A172 (cell line): Measurements from ENCODE around the gene TPCN1. TPM values are rescaled to one million over a fixed set of nuclear protein-coding genes. Genes with fewer than 3 reads are reported as not detected.

Experiments used
- DNase-seq: peaks from one replicate; pipeline ENCODE4 v3.0.0-alpha.2; 2015; ENCODE audit warnings: low spot score
- total RNA-seq: library from RNA; depleted of rRNA; stranded (reverse); fragments of >200 nt; shearing (Covaris generic); gene quantifications from 2 replicates; pipeline ENCODE4 v1.2.3, GENCODE V29; 2014

The TPCN1 gene
- total RNA-seq, 1 experiment from 2014 or later = 13.3 TPM

DNA sequence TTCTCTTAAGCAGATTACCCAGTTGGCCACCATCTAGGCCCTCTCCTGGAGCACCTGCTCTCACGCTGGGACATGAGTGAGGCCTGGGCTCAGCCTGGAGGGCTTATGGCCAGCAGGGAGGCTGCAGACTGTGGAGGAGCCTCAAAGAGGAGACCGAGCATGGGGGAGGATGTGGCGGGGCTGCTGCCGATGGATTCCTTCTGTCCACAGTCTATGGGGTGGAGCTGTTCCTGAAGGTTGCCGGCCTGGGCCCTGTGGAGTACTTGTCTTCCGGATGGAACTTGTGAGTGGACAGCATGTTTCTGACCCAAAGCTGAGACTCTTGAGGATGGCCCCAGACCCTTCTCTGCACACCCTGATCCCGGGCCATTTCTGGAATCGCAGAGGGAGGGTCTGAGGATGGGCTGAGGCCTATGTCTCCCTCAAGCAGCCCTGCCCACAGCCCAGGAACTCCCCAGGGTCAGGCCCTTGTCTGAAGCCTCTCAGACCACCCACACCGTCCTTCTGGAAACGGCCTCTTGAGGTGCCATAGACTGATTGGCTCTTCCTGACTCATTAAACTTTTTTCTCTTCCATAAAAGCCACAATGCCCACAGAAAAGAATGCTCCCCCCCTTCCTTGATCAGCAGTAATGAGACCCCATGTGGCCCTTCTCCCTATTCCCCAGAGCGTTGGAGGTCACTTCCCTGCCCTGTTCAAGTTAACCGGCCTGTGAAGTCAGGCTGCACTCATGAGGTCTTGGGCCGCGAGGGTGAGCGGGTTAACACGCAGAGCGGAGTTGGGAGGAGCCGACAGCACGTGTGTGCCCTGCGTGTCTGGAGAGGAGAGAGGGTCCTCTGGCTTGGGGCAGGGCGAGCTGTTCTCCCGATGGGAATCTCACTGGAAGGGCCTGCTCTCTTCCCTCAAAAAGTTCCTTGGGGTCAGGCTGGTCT lies 64.7 kb downstream of the TPCN1 start:
- DNase-seq = no peak

DNA sequence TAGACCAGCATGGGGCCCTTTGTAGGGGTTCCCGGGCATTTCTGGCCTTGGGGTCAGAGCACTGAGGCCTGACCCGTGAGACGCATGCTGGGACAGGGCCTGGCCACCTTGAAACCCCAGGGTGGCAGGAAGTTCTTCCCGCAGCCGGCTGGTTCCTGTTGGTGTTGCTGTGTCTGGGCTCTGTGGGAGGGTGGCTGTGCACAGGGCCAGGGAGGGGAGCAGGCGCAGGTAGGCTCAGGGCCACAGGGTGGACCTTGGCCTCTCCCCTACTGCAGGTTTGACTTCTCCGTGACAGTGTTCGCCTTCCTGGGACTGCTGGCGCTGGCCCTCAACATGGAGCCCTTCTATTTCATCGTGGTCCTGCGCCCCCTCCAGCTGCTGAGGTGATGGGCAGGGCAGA lies 65.4 kb downstream of the TPCN1 start:
- no peak for DNase-seq

DNA sequence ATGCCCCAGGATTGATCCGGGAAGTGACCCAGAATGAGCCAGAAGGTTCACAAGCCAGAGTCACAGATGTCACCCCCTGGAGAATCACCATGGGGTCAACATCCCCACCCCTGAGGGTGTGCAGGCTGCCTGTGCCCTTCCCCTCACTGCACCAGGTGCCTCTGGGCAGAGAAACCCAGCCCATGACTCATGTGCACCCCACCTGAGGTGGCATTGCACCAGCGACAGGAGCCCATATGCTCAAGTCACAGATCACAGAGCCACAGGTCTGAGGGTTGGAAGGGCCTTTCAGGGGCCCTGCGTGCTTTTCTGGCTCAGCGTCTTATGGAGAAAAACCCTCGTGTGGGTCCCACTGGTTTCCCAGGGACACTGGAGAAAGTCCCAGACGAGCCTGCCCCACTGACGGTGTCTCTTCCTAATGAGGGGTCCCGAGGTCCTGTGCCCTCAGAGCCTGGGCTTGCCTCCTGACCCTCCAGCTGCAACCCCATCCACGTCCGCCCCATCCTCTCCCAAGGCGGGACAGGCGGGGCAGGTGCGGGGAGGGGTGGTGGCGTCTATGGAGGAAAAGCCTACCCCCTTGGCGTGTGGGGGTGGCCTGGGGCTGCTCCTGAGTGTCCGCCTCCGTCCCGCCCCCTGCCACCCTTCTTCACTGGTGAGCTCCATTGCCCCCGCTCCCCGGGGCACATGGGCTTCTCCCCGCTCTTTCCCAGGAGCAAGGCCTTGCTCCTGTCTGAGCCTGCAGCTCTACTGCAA lies 66.1 kb downstream of the TPCN1 start:
- DNase-seq = no peak

DNA sequence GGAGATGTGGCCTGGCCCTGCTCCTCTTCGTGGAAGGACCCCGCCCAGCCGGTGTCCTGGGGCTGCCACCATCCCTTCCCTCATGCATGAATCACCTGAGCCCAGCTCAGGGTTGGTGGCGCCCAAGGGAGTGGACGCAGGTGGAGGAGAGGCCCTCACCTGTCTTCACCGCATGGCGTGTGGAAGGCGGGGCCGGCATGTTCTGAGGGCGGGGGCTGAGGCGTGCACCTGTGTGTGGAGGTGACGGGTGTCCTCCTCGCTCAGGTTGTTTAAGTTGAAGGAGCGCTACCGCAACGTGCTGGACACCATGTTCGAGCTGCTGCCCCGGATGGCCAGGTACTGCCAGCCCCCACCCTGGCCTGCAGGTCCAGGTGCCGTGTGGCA lies 66.6 kb downstream of the TPCN1 start:
- DNase-seq = no peak

GRCh38 chr12:113289361-113289760 lies 68.1 kb downstream of the TPCN1 start:
- no peak for DNase-seq

DNA sequence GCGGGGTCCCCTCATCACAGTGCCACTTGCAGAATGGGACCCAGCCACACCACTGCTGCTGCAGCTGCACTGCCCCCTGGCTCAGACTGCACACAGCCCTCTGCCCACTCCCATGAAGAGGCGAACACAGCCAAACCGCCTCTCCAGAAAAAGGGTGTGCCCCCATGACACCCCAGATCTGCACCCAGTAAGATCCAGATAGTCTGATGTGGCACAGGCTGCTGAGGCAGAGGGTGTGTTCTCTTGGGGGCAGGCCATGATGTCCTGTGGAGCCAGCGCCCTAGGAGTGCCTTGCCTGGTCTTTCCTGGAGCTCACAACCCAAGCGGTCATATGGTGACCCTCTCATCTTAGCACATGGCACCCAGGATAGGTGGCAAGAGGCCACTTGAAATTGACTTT lies 69.2 kb downstream of the TPCN1 start:
- DNase-seq = no peak

- no peak for DNase-seq
Measured at GRCh38 chr12:113291586-113291985, 70.3 kb downstream of the TPCN1 start.

GRCh38 chr12:113292091-113292490 lies 70.8 kb downstream of the TPCN1 start:
- no peak for DNase-seq

- DNase-seq = no peak
Measured at GRCh38 chr12:113292547-113292946, 71.3 kb downstream of the TPCN1 start.

DNA sequence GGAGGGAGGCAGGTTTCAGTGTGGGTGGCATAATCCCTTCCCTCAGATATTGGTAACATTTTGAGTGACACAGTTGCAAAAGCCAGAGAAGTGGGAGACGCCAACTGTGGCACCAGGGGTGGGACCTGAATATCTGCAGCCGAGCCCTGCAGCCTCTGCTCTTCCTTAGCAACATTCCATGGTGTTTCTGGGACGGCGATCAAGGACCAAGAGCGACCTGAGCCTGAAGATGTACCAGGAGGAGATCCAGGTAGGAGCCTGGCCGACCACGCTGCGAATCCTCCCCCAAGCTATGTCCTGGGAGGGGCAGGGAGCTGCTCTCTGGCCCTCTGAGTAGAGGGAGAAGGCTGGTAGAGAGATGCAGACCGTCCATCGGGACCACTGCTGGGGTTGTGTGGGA lies 71.8 kb downstream of the TPCN1 start:
- no peak for DNase-seq

DNA sequence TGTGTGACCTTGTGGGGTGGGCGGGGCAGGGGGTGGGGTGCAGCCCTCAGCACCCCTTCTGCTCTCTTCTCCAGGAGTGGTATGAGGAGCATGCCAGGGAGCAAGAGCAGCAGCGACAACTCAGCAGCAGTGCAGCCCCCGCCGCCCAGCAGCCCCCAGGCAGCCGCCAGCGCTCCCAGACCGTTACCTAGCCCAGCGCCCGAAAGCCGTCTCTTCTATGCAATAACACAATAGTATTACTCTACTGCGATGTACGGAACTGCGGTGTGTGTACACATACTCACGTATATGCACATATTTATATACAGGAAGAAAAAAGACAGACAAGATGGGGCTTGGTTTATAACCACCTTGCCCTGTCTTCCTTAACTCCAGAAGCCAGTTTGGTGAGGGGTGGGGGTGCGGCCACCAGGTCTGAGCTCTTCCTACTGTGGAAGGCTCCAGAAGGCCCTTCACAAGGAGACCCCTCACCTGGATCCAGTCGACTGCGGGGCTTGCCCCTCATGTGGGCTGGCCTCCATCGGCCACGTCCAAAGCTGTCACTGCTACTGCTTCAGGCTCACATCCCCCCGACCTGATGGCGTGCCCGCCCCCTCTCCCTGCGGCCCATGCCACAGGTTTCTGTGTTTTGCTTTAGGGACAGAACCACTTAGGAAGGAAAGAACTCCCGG lies 74.8 kb downstream of the TPCN1 start:
- no peak for DNase-seq

- no peak for DNase-seq
Measured at GRCh38 chr12:113296557-113297213, 75.4 kb downstream of the TPCN1 start.

GRCh38 chr12:113297214-113297587 lies 75.9 kb downstream of the TPCN1 start:
- no peak for DNase-seq

DNA sequence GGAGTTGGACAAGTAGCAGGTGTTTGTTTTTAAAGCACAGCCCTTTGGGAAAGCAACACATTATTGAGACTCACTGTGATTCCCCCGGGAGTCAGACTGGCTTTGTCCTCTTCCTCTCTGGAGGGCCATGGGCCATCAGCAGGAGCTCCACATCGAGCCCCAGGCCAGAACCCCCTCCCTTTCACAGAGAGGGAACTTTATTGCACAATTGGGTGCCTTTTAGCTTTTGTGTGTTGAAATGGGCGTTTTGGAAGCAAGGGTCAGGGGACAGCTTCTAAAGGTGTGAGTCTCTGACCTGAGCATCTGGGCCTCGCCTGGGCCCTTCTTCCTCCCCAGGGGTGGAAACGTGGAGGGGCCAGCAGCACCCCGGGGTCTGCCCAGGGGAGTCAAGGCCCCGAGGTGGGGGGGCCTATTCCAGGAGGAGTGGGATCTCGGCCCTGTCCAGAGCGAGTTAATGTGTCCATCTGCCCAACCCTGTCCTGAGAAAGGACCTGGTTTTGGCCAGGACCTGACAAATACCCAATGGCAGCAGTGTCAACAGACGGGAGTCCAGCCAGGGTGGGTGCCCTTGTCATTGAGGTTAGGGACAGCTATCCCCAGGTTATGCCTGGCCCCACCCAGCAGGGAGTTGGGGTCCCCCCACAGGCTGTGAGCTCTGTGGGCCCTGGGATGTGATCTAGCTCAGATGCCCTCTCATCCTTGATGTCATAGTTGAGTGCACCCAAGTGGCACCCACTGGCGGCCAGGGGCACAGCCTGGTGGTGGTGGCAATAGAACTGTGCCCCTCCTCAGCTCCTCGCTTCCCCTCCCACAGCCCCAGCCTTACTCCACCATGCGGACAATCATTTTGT lies 76.6 kb downstream of the TPCN1 start:
- DNase-seq = no peak

DNA sequence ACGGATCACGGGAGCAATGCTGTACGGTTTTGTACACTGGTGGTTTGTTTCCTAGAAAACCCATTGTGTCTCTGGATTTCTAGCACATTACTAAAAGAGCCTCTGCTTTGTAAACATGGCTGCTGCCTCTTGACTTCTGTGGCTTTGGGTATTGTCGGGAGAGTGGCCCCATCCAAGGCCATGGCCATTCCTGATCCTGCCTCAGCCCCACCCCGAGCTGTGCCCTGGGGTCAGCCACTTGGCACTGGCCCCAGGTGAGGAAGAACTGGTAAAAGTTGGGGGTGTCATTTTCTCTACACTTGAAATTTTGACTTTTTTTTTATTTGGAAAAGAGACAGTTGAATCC lies 77.2 kb downstream of the TPCN1 start:
- no peak for DNase-seq

- no peak for DNase-seq
Measured at GRCh38 chr12:113298861-113299545, 77.7 kb downstream of the TPCN1 start.

GRCh38 chr12:113299619-113300237 lies 78.5 kb downstream of the TPCN1 start:
- peak; percentile 80 for DNase-seq

- no peak for DNase-seq
Measured at GRCh38 chr12:113301811-113302210, 80.5 kb downstream of the TPCN1 start.

DNA sequence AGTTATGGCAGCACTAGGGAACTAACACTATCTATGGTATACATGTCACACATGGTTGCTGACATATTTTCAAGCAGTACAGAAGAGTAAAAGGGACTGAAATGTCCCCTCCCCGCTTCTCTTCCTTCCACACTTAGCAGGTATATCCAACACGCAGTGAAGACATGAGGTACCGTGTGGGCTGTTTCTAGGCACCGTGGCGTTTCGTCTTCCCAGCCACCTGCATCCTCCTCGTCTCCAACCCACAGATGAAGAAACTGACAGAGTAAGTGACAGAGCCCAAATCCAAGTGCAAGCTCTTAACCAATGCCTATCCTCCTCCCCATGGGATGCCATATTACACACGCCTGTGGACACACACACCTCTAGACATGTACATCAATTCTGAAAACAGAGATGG lies 81.2 kb downstream of the TPCN1 start:
- no peak for DNase-seq
